Islet precursor cell (in vitro differentiated cells): ENCODE measurements around the gene ZNF529.
"Not testable (repeated sequence)": the region's sequence is repeated elsewhere in the genome, so short reads cannot be mapped to it uniquely, and the experiment has no call there.

Experiments used
- DNase-seq: peaks from one replicate; pipeline ENCODE4 v3.0.0-alpha.2; 2018

The ZNF529 gene

DNA sequence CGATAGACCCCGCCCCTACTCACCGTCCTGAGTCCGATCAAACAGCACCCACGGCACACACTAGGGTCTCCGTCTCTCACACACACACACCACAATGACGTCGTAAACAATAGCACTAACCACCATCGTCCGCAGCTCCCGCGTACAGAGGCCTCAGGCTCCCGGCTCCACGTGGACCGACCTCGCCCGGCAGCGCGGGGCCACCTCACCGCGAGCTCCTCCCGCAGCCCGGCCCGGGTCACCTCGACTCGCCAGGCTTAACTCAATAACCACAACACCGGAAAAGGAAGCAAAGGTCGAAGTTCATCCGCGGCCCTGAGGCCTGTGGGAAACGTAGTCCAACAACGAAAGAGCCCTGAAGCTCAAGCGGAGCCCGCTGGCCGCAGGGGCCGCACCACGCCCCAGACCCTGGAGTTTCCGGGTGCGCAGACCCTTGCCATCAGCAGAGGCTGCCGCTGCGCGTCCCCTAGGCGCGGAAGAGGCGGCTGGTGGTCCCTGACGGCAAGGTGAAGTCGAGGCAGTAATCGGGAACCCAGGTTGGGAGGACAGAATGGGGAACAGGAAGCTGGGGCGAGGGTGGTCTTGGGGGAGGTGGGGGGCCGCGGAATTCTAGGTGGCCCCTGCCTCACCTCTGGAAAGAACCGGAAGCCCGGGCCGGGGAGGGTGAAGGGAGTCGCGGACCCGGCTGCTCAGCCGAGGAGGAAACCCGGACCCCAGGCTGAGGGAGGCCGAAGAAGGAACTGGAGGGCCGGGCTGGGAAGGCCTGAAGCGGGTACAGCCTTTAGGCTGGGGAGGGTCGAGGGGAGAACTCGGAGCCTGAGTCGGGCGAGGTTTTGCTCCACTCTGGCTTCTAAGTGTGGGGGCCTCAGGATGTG is at the start of gene ZNF529:
Gene ZNF529, minus strand, starts transcription at position 273 of the 875 bp plus-strand sequence. CDS start 946 bp downstream, outside the sequence.
- peak; percentile 97 for DNase-seq

DNA sequence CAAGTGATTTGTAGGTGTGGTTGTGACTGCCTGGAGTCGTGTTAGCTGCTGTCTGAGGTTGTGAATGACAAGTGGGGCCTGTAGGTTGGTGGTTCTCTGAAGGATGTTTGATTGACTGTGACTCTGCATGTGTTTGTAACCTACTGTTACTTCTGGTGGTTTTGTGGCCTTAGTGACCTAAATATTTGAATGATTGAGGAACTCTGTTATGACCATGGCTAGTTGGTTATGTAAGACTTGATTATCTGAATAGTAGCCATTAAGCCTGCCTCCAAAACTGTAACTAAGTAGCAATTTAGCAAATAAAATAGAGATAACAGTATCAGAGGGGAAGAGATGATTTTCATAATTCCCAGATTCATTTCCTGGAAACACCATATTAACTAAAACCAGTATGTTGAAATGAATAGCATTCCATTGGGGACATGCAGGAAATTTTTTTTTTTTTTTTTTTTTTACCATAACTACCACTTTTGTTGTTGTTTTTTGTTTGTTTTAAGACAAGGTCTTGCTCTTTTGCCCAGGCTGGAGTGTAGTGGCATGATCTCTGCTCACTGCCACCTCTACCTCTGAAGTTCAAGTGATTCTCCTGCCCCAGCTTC is 32.9 kb upstream of the ZNF529 start:
- DNase-seq = no peak

DNA sequence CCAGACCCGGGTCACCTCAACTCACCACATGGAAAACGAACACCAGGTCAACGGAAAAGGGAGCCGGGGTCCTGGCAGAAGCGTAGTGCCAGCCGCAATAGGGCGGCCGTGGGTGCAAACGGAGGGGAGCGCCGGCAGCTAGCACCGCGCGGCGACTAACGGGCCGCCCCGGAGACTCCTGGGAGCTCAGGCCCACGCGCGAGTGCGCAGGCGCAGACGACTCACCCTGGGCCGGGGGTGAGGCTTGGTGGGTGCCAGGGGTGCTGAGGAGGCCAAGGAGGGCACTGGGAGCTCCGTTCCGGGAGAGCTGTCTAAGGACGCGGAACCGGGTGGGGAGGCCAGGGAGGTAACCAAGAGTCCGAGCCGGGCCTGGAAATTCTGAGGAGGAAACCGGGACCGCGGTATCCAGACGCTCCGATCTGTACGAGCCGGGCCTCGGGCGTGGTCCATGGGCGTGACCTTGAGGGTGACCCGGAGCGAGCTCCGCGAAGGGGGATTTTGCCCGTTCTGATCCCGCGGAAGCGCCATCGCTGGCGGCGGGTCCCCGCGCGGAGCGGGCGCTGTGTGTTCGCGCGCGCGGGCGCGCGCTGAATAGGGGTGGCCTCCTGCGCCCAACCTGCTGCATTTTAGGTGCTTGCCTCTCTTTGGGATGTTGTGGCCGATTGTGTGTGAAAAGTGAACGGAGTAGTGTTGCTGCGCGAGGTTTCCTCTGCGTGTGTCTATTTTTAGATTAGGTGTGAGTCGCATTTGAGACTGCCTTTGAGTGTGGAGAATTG is 32.2 kb upstream of the ZNF529 start, which contains the start of gene ZNF382:
Gene ZNF382, plus strand, starts transcription at position 213 of the 776 bp plus-strand sequence. CDS start 4,602 bp downstream, outside the sequence.
- DNase-seq = peak; percentile 85

DNA sequence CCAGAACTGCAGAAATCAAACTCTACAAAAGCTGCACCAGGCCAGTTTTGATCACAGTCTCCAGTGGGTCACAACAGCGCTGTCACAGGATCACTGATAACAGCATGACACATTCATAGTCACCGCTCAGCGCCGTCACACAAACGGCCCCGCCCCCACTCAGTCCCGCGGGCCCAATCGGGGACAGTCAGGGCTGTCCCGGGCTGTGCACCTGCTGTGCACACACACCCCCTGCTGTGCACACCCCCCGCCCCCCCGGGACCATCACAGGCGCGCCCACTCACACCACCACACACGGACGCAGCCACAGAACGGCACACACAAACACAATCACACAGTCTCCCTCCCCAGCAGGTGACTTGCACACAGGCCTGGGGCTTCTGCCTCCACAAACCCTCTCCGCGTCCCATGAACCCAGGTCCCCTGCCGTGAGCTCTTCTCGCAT is 31.6 kb upstream of the ZNF529 start:
- peak; percentile 78 for DNase-seq

DNA sequence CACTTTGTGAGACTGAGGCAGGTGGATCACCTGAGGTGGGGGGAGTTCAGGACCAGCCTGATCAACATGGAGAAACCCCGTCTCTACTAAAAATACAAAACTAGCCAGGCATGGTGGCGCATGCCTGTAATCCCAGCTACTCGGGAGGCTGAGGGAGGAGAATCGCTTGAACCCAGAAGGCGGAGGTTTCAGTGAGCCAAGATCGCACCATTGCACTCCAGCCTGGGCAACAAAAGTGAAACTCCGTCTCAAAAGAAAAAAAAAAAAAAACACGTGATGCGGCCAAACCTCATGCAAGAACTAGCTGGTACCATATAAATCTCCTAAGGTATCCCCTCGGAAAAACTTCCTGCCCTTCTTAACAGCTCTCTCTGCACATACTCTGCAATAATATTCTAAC is 29.6 kb upstream of the ZNF529 start:
- DNase-seq = not testable (repeated sequence)

DNA sequence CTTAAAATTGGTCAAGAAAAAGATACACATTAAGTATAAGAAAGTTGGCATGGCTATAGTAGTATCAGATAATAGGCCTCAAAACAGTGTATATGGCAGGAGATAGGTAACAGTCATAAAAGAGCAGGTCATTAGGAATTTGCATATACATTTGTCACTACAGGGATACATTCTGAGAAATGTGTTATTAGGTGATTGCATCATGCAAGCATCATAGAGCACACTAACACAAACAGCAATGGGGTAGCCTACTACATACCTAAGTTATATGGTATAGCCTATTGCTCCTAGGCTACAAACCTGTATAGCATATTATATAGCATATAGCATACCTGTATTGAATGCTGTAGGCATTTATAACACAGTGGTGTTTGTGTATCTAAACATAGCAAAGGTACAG is 6.2 kb upstream of the ZNF529 start:
- DNase-seq = no peak

DNA sequence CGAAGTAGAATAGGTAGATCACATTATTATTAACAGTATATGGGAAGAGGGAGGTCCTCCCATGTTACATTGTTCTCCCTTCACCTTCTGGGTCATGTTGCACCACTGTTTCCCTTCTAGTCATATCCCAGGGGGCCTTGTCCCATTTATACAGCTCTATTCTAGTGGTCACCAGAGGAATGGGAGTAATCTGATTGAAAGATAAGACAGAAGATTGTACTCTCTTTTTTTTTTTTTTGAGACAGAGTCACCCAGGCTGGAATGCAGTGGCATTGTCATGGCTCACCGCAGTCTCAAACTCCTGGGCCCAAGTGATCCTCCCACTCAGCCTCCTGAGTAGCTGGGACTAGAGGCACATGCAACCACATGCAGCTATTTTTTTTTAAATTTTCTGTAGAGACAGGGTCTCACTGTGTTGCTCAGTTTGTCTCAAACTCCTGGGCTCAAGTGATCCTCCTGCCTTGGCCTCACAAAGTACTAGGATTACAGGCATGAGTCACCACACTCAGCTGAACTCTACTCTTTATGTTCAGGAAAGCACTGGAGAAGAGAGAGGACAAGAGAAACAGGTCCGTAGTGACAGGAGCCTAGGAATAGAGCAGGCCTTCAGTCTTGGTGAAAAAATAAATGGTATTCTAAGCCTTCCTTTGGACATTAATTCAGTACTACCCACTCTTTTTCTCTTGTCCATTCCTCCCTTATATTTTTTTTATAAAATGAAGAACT is 4.3 kb upstream of the ZNF529 start:
- peak; percentile 56 for DNase-seq

DNA sequence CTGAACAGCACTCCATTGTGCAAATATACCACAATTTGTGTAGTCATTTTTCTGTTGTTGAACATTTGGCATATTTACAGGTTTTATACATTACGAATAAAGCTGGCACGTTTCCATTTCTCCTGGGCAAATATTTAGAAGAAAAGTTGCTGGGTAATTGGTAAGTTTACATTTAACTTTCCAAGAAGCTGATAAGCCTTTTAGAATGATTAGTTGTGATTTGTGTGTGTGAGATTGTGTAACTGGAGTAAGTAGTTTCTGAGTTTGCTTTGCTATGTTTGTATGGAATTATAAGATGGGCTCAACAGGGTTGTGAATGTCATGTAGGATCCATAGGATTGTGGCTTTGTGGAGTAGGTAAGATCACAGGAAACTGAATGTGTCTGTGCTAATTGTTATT is 1.6 kb upstream of the ZNF529 start:
- DNase-seq = no peak

DNA sequence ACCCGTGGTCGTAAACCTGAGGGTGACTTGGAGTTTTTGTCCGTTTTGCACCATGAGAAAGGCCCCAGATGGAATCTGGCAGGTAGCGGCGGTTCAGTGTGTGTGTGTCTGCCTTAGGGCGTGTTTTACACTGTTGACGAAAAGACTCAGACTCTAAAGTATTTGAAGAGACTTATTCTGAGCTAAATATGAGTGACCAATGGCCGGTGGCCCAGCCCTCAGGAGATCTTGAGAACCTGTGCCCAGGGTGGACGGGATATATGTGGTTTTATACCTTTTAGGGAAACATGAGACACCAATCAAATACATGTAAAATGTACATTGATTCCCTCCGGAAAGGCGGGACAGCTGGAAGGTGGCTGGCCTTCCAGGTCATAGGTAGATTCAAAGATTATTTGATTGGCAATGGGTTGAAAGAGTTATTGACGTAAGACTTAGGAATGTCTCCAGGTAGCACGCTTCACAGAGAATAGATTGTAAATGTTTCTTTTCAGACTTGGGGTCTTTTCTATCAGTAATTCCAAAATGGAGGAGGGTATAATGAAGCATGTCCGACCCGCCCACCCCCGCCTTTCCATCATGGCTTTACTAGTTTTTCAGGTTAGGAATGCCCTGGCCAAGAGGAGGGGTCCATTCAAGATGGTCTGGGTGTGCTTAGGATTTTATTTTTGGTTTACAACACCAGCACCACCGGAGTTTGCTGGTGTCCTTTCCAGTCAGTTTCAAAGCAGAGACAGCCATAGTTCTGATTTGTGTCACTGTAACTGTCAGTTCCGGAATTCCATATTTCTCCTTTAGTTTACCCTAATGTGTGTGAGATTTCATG is 1.0 kb upstream of the ZNF529 start:
- no peak for DNase-seq

DNA sequence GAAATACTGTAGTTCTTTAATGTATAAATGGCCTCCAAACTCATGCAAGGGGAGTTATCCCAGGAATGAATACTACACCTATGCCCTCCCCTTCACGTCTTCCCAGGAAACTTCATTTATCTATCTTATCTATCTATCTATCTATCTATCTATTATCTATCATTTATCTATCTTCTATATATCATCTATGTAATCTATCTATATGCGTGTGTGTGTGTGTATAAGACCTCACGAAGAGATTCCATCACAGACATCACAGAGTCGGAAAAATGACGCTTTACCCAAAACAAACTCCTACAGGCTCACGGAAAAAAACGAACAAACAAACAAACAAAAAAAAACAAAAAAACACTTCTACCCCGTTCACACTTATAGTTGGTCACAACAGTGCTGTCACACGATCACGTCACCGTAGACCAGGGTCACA is 486 bp downstream of the ZNF529 start:
- DNase-seq = no peak

DNA sequence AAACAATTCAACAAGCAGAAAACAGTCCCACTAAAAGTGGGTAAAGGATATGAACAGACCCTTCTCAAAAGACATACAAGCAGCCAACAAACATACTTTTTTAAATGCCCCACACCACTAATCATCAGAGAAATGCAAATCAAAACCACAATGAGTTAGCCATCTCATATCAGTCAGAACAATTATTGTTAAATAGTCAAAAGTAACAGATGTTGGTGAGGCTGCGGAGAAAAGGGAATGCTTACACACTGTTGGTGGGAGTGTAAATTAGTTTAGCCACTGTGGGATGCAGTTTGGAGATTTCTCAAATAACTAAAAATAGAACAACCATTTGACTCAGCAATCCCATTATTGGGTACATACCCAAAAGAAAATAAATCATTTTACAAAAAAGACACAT is 8.7 kb downstream of the ZNF529 start:
- no peak for DNase-seq

DNA sequence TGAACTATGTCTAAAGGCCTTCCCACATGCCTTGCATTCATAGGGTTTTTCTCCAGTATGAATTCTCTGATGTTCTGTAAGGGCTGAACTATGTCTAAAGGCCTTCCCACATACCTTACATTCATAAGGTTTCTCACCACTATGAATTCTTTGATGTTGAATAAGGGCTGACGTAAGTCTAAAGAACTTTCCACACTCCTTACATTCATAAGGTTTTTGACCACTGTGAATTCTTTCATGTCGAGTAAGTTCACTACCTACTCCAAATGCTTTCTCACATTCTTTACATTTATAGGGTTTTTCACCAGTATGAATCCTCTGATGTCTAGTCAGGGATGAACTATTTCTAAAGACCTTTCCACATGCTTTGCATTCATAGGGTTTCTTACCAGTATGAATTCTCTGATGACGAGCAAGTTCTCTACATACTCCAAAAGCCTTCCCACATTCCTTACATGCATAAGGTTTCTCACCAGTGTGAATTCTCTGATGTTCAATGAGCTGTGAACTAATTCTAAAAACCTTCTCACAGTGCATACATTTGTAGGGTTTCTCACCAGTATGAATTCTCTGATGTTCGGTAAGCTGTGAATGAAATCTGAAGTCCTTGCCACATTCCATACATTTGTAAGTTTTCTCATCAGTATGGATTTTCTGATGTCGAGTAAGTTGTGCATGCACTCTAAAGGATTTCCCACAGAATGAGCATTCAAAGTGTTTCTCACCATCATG is 25.9 kb downstream of the ZNF529 start:
- no peak for DNase-seq

DNA sequence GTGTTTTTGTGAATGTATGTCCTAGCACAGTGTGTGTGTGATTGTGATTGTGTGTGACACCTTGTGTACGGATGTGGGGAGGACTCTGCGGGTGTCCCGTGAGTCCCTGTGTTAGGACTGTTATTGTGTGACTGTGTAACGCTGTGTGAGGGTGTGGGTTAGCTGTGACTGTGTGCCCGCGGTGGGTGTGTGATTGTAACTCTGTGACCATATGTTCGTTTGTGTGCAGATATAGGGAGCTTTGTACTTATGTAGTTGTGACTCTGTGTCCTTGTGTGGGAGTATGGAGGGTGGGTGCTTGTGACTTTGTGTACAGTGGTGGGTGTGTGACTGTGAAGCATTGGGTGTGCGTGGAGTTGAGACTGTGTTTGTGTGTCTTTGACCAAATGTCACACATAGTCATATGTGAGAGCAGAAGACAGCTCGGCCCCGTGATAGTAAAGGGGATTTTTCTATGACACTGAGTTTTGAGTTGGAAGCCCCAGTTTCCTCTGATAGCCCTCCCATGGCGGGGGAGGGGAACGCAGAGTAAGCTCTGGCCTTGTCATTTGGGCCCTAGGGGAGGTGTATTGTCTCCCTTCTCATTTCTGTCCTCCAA is 44.1 kb downstream of the ZNF529 start:
- no peak for DNase-seq

DNA sequence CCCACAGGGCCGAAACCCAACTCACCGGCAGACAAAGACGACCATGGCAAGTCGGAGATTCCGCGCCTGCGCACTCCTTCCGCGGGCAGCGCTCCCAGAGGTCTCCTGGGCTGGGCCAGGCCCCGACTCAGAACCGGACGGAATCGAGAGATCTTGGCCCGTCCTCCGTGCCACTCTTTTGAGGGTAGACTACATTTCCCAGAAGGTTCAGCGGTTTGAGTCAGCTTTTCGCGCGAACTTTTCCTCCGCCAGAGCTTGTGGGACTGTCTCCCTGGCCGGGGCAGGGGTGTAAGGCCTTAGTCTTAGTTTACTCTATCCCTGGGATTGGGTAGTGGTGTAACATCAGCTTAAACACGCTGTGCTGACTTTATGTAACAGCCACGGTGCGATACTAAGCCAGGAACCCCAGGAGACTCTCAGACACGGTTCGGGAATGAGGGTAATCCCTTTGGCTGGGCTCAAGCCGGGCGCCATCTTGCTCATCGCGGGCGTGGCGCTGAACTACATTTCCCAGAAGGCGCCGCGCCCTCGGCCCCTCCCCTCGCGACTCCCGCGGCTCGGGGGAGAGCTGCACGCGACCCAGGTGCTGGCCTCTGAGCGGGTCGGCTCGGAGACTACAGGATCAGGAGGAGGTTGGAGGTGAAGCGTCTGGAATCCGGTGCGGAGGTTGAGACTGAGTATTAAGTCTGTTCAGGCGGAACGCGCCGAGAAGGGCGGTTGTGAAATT is 44.7 kb downstream of the ZNF529 start, which contains the start of gene ZNF260:
Gene ZNF260, minus strand, starts transcription at position 78 of the 727 bp plus-strand sequence. CDS start 13,033 bp downstream, outside the sequence.
- DNase-seq = peak; percentile 99

DNA sequence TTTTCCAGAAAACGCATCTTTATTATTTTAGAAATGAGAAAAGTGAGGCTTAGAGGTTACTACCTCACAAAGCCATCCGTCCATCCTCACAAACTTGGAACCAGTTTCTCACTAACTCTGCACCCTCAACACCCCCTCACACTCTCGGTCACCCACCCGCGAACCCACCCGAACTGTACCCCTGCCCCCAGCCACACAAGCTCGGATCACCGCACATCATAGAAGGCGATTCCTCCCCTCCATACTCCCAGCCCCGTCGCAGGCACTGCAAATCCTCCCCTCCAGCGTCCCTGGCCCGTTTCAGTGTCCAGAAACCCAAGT is 45.3 kb downstream of the ZNF529 start:
- DNase-seq = no peak

DNA sequence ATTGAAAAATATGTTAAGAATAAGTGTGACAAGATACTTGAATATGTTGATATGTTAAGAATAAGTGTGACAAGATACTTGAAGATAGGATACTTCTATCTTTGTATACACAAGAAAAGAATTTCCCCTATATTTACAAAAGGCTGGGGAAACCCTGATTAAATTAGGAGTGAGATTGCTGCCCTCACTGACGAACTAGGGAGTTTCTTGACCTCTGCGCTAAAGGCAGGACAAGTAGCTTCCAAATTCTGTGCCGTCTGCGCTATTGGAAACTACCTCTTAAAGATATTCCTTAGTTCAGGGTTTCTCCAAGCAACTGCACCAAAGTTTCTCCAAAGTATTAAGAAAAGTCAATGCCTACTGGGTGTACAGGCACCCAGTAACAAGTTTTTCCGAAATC is 45.8 kb downstream of the ZNF529 start:
- no peak for DNase-seq

DNA sequence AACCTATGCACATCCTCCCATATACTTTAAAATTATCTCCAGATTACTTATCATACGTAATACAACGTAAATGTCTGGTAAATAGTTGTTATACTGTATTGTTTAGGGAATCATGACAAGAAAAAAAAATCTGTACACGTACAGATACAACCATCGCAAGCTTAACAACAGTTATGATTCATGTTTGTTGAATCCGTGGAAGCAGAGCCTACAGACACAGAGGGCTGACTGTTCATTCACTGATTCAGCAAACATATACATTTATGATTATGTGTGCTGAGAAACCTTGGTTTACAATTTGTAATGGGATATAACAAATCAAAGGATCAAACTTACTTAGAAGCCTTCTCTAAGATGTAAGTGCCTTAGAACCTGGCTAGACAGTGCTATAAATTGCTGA is 46.5 kb downstream of the ZNF529 start:
- no peak for DNase-seq

DNA sequence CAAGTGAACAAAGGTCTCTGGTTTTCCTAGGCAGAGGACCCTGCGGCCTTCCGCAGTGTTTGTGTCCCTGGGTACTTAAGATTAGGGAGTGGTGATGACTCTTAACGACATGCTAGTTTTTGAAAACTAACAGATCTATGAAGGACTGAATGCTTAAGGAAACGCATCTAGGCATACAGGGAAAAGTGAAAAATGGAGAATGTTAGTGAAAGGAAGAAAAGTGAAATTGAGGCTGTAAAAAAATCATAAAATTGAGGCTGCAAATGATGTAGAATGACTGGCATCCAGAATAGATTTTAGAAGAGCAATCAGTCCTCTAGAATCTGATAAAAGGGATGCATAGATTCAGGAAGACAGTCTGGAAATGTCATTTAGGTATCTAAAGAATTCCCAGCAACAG is 48.5 kb downstream of the ZNF529 start:
- DNase-seq = no peak

DNA sequence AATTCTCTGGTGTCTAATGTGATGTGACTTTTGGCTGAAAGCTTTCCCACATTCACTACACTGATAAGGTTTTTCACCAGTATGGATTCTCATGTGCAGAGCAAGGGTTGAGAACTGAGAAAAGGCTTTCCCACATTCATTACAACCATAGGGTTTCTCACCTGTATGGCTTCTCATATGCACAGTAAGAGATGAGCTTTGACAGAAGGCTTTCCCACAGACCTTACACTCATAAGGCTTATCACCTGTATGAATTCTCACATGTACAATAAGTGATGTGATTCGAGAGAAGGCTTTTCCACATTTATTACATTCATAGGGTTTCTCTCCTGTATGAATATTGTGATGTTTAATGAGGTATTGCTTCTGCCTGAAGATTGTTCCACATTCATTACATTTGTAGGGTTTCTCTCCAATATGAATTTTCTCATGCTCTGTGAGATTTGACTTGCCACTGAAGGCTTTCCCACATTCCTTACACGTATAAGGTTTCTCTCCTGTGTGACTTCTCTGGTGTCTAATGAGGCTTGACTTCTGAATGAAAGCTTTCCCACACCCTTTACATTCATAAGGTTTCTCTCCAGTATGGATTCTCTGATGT is 59.0 kb downstream of the ZNF529 start:
- no peak for DNase-seq
